H1 (cell line): ENCODE results near the gene METAP1D. TPM values are rescaled to one million over a fixed set of nuclear protein-coding genes. Genes with fewer than 3 reads are reported as not detected.

ENCODE experiments used
- CHD7 ChIP-seq: fragments of 300-600 bp; sonication (generic); IDR thresholded peaks from 2 replicates; pipeline ENCODE4 v1.7.1; 2012; ENCODE audit warnings: low read length, moderate library complexity, mild to moderate bottlenecking, inconsistent platforms; ENCODE audit not compliant: insufficient replicate concordance
- CTCF ChIP-seq, 3 experiments: IDR thresholded peaks; 1 replicate in 2 of 3; 2 replicates in 1 of 3; pipeline versions ENCODE4 v1.5.1 to v1.6.1; 2011; ENCODE audit warnings: low read length in 3 of 3, mild to moderate bottlenecking in 3 of 3, inconsistent platforms in 2 of 3, low read depth in 1 of 3, moderate library complexity in 1 of 3; ENCODE audit not compliant: insufficient read depth in 1 of 3; ENCODE audit errors: control extremely low read depth in 1 of 3
- RAD21 ChIP-seq, 2 experiments: IDR thresholded peaks in 1 of 2; conservative IDR thresholded peaks in 1 of 2; 2 replicates each; pipeline ENCODE4 v1.6.1; 2011; ENCODE audit warnings: low read depth in 2 of 2, low read length in 2 of 2, improper control_type of control experiment in 1 of 2, inconsistent platforms in 1 of 2, mild to moderate bottlenecking in 1 of 2, moderate library complexity in 1 of 2
- RXRA ChIP-seq: IDR thresholded peaks from 2 replicates; pipeline ENCODE4 v1.6.1; 2011; ENCODE audit warnings: low read depth, mild to moderate bottlenecking, low read length, moderate library complexity; ENCODE audit not compliant: insufficient read depth
- TAF1 ChIP-seq: IDR thresholded peaks from 2 replicates; pipeline ENCODE4 v1.6.1; 2011; ENCODE audit warnings: mild to moderate bottlenecking, low read depth, low read length
- USF2 ChIP-seq: IDR thresholded peaks from 2 replicates; pipeline ENCODE4 v1.6.1; 2011; ENCODE audit warnings: low read length, improper control_type of control experiment
- polyA plus RNA-seq, 7 experiments: library from polyadenylated mRNA; depleted of rRNA in 3 of 7; stranded (reverse) in 5 of 7; unstranded in 2 of 7; fragments of >200 nt in 5 of 7; fragments of 200-250 nt in 2 of 7; gene quantifications; 1 replicate in 5 of 7; 2 replicates in 1 of 7; 4 replicates in 1 of 7; pipeline versions ENCODE4 v1.2.1 to v1.2.3, GENCODE V29; 2011 to 2013; ENCODE audit warnings: missing spikeins in 2 of 7, mixed read lengths in 2 of 7
- total RNA-seq: library from RNA; stranded (reverse); fragmentation: NEBNext Ultra II Directional; extraction: Animal tissue kit (Norgen Biotek cat#: 25700); gene quantifications from 2 replicates; pipeline ENCODE4 v1.2.1, GENCODE V29; 2021

Gene METAP1D
- total and polyA plus RNA-seq, 2 of the 8 experiments (the other 6 are each of a cell fraction or from before 2014, with no cell fraction given), result 3.9 to 6.2 TPM

GRCh38 chr2:171986778-171987177, 13.0 kb upstream of the METAP1D start (continued):
- TF ChIP-seq CHD7, result no peak
- TF ChIP-seq USF2, result no peak
- no peak for TF ChIP-seq RAD21 (IDR thresholded peaks at IDR 0.05 in 1 of 2, conservative IDR thresholded peaks at IDR 0.05 in 1 of 2; ENCODE audit: low read depth in 2 of 2, low read length in 2 of 2)
- no peak for TF ChIP-seq RXRA
- TF ChIP-seq CTCF (IDR thresholded peaks at IDR 0.05; ENCODE audit: control extremely low read depth in 1 of 3, insufficient read depth in 1 of 3, low read depth in 1 of 3, low read length in 3 of 3), result no peak
- TF ChIP-seq TAF1, result no peak
